Calu3 (cell line): ENCODE results near the gene PLCH2. TPM values are rescaled to one million over a fixed set of nuclear protein-coding genes. Genes with fewer than 3 reads are reported as not detected.

Source experiments
- BruUV-seq: library from RNA; stranded (reverse); fragments of 400-500 nt; replicated peaks from 2 replicates; lab custom pipeline; 2021; lab: Mats Ljungman, UMichigan
- CTCF ChIA-PET: fragments of 300-600 bp; sonication (Branson Sonifier 250); formaldehyde crosslinking; loops from one replicate; lab custom pipeline; 2022; ENCODE audit warnings: antibody characterized with exemption; lab: Charles Lee
- DNase-seq: peaks from one replicate; pipeline ENCODE4 v3.0.0; 2022
- H3K27ac Mint-ChIP-seq: one replicate; pipeline ENCODE4 v1.8.0; 2022; ENCODE audit warnings: mixed read lengths; ENCODE audit not compliant: unreplicated experiment
- H3K27me3 Mint-ChIP-seq: one replicate; pipeline ENCODE4 v1.8.0; 2022; ENCODE audit warnings: mixed read lengths; ENCODE audit not compliant: unreplicated experiment
- H3K36me3 Mint-ChIP-seq: one replicate; pipeline ENCODE4 v1.8.0; 2022; ENCODE audit warnings: mild to moderate bottlenecking, moderate library complexity, mixed read lengths; ENCODE audit not compliant: insufficient read depth, unreplicated experiment
- H3K4me1 Mint-ChIP-seq: one replicate; pipeline ENCODE4 v1.8.0; 2022; ENCODE audit warnings: mild to moderate bottlenecking, low read depth, mixed read lengths; ENCODE audit not compliant: unreplicated experiment
- H3K4me3 Mint-ChIP-seq: one replicate; pipeline ENCODE4 v1.8.0; 2022; ENCODE audit warnings: mild to moderate bottlenecking, low read depth, moderate library complexity, mixed read lengths; ENCODE audit not compliant: unreplicated experiment
- H3K9me3 Mint-ChIP-seq: one replicate; pipeline ENCODE4 v1.8.0; 2022; ENCODE audit warnings: low read depth, mixed read lengths; ENCODE audit not compliant: unreplicated experiment
- intact Hi-C: fragments of 100-400 bp; cut with micrococcal nuclease; formaldehyde crosslinking; loops from one replicate; pipeline ENCODE4 v1.10.0; 2022; ENCODE audit not compliant: unreplicated experiment
- total RNA-seq: library from RNA; stranded (reverse); gene quantifications from 2 replicates; pipeline ENCODE4 v1.2.3, GENCODE V29; 2022
- TF ChIP-seq, protein P1 (sequence below): fragments of 200-600 bp; IDR thresholded peaks from one replicate; pipeline ENCODE4 v1.8.0; 2022; ENCODE audit warnings: antibody characterized with exemption; ENCODE audit not compliant: unreplicated experiment

Gene PLCH2
- total RNA-seq, 1 experiment from 2014 or later, result 3.1 TPM

DNA sequence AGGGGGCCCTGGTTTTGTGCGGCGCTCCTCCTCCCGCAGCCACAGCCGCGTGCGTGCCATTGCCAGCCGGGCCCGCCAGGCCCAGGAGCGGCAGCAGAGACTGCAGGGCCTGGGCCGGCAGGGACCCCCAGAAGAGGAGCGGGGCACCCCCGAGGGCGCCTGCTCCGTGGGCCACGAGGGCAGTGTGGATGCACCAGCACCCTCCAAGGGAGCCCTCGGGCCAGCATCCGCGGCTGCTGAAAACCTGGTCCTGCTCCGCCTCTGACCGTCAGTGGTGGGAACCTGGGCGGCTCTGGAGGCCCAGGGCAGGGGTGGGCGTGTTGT, 28.8 kb downstream of the PLCH2 start:
- CTCF ChIA-PET, result no interaction called here

DNA sequence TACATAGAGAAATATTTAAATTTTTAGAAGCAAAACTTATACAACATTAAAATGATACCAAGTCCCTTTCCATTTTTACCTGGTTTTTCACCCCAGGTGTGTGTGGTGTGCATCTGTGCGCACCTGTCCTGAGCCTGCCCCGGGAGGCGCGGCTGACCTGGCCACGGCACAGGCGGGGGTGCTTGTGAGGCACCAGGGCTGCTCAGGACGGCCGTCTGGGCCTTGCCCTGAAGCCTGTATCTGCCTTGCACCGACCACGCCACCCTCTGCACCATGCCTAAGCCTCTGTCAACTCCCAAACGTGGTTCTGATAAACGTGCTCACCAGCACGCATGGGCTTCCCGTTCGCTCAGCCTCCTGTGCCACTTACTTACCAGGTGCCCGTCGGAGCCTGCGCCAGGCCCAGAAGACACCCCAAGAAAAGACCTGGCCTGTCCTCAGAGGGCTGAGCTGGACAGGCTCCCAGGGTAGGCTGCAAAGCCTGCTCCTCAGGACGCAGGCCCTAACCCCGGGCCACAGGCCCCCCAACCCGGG, 29.4 kb downstream of the PLCH2 start:
- intact Hi-C loops, result no loop called here
- no peaks in the 10 kb centered on the region for H3K36me3 Mint-ChIP-seq
- no peaks in the 10 kb centered on the region for H3K27me3 Mint-ChIP-seq
- peaks cover 1% of the 10 kb centered on the region for H3K4me1 Mint-ChIP-seq
- TF ChIP-seq, protein P1, sequence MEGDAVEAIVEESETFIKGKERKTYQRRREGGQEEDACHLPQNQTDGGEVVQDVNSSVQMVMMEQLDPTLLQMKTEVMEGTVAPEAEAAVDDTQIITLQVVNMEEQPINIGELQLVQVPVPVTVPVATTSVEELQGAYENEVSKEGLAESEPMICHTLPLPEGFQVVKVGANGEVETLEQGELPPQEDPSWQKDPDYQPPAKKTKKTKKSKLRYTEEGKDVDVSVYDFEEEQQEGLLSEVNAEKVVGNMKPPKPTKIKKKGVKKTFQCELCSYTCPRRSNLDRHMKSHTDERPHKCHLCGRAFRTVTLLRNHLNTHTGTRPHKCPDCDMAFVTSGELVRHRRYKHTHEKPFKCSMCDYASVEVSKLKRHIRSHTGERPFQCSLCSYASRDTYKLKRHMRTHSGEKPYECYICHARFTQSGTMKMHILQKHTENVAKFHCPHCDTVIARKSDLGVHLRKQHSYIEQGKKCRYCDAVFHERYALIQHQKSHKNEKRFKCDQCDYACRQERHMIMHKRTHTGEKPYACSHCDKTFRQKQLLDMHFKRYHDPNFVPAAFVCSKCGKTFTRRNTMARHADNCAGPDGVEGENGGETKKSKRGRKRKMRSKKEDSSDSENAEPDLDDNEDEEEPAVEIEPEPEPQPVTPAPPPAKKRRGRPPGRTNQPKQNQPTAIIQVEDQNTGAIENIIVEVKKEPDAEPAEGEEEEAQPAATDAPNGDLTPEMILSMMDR, result no peak
- H3K27ac Mint-ChIP-seq, result no peak overlapping the region
- H3K4me3 Mint-ChIP-seq, result no peak overlapping the region
- H3K9me3 Mint-ChIP-seq, result no peaks in the 10 kb centered on the region
- no peak for DNase-seq
- CTCF ChIA-PET, result no interaction called here
- BruUV-seq, result no TSS peak

More for the DNA sequence above, 28.8 kb downstream of the PLCH2 start:
- no peak overlapping the region for H3K4me3 Mint-ChIP-seq
- no TSS peak for BruUV-seq
- no peak overlapping the region for H3K27ac Mint-ChIP-seq
- no peaks in the 10 kb centered on the region for H3K36me3 Mint-ChIP-seq
- H3K9me3 Mint-ChIP-seq, result no peaks in the 10 kb centered on the region
- H3K4me1 Mint-ChIP-seq, result peaks cover 7% of the 10 kb centered on the region
- DNase-seq, result no peak
- TF ChIP-seq, protein P1, result no peak
- no peaks in the 10 kb centered on the region for H3K27me3 Mint-ChIP-seq
- intact Hi-C loops, result no loop called here

- H3K27me3 Mint-ChIP-seq, result no peaks in the 10 kb centered on the region
- no peak overlapping the region for H3K4me3 Mint-ChIP-seq
- peaks cover 3% of the 10 kb centered on the region for H3K36me3 Mint-ChIP-seq
- DNase-seq, result no peak
- BruUV-seq, result TSS peak; percentile 26
- intact Hi-C loops, result no loop called here
- no peaks in the 10 kb centered on the region for H3K9me3 Mint-ChIP-seq
- CTCF ChIA-PET, result no interaction called here
- H3K4me1 Mint-ChIP-seq, result no peaks in the 10 kb centered on the region
- TF ChIP-seq, protein P1, result no peak
- no peak overlapping the region for H3K27ac Mint-ChIP-seq
Measured at GRCh38 chr1:2506007-2506860, 30.1 kb downstream of the PLCH2 start.

- no peaks in the 10 kb centered on the region for H3K4me1 Mint-ChIP-seq
- peaks cover 7% of the 10 kb centered on the region for H3K36me3 Mint-ChIP-seq
- BruUV-seq, result no TSS peak
- H3K27me3 Mint-ChIP-seq, result no peaks in the 10 kb centered on the region
- H3K4me3 Mint-ChIP-seq, result no peak overlapping the region
- TF ChIP-seq, protein P1, result no peak
- no peaks in the 10 kb centered on the region for H3K9me3 Mint-ChIP-seq
- DNase-seq, result no peak
- intact Hi-C loops, result no loop called here
- no peak overlapping the region for H3K27ac Mint-ChIP-seq
- CTCF ChIA-PET, result no interaction called here
Measured at GRCh38 chr1:2506901-2507565, 30.9 kb downstream of the PLCH2 start.
